Measurements from ENCODE around the gene XXYLT1.

Gene XXYLT1

GRCh38 chr3:195036974-195037373 lies 234.0 kb downstream of the XXYLT1 start:
- DNase-seq = no peak

- DNase-seq = no peak
Measured at GRCh38 chr3:195036574-195036973, 234.4 kb downstream of the XXYLT1 start.

- DNase-seq = no peak
Measured at GRCh38 chr3:195036203-195036505, 234.8 kb downstream of the XXYLT1 start.

GRCh38 chr3:195035345-195036202 lies 235.4 kb downstream of the XXYLT1 start:
- DNase-seq = no peak

- no peak for DNase-seq
Measured at GRCh38 chr3:195034541-195034940, 236.4 kb downstream of the XXYLT1 start.

- DNase-seq = no peak
Measured at GRCh38 chr3:195034101-195034500, 236.9 kb downstream of the XXYLT1 start.

GRCh38 chr3:195033531-195034091 lies 237.3 kb downstream of the XXYLT1 start:
- no peak for DNase-seq

GRCh38 chr3:195032955-195033354 lies 238.0 kb downstream of the XXYLT1 start:
- no peak for DNase-seq

- DNase-seq = no peak
Measured at GRCh38 chr3:195032106-195032759, 238.7 kb downstream of the XXYLT1 start.

GRCh38 chr3:195031574-195032003 lies 239.4 kb downstream of the XXYLT1 start:
- no peak for DNase-seq

GRCh38 chr3:195030791-195031321 lies 240.1 kb downstream of the XXYLT1 start:
- DNase-seq = no peak

- no peak for DNase-seq
Measured at GRCh38 chr3:195028877-195029606, 241.9 kb downstream of the XXYLT1 start.

GRCh38 chr3:195025884-195026200 lies 245.1 kb downstream of the XXYLT1 start:
- no peak for DNase-seq

GRCh38 chr3:195025056-195025883 lies 245.7 kb downstream of the XXYLT1 start:
- no peak for DNase-seq

- no peak for DNase-seq
Measured at GRCh38 chr3:195023989-195024388, 247.0 kb downstream of the XXYLT1 start.

- no peak for DNase-seq
Measured at GRCh38 chr3:195023576-195023975, 247.4 kb downstream of the XXYLT1 start.

- no peak for DNase-seq
Measured at GRCh38 chr3:195021692-195022091, 249.3 kb downstream of the XXYLT1 start.

GRCh38 chr3:195020921-195021320 lies 250.0 kb downstream of the XXYLT1 start:
- DNase-seq = no peak

GRCh38 chr3:195020185-195020584 lies 250.8 kb downstream of the XXYLT1 start:
- DNase-seq = no peak

GRCh38 chr3:195019335-195019734 lies 251.6 kb downstream of the XXYLT1 start:
- DNase-seq = no peak
